GM12878 (cell line): ENCODE data around the gene VPS16. TPM values are rescaled to one million over a fixed set of nuclear protein-coding genes. Genes with fewer than 3 reads are reported as not detected.

Source experiments
- ATAC-seq: fragments of 200-7000 bp; cut with Tn5 transposase; 3 replicates; pipeline ENCODE4 v1.9.1; 2020; ENCODE audit warnings: mild to moderate bottlenecking, moderate library complexity
- BruUV-seq: library from RNA; stranded (reverse); fragments of 400-500 nt; replicated peaks from 2 replicates; lab custom pipeline; 2021; lab: Mats Ljungman, UMichigan
- CTCF ChIA-PET: fragments of 300-600 bp; sonication (Branson Sonifier 250); formaldehyde crosslinking; extraction: SDS; loops from one replicate; lab custom pipeline; 2021; ENCODE audit warnings: inconsistent platforms; lab: Yijun Ruan, JAX
- POLR2A ChIA-PET: fragments of 350-600 bp; formaldehyde crosslinking; extraction: SDS; loops from one replicate; lab custom pipeline; 2021; ENCODE audit warnings: inconsistent platforms; lab: Charles Lee
- RAD21 ChIA-PET: fragments of 300-600 bp; sonication (Branson Sonifier 250); formaldehyde crosslinking; loops from one replicate; lab custom pipeline; 2023; ENCODE audit warnings: antibody characterized with exemption; ENCODE audit not compliant: unreplicated experiment; lab: Charles Lee
- SMC1A ChIA-PET: fragments of 300-600 bp; sonication (Branson Sonifier 250); formaldehyde crosslinking; loops from one replicate; lab custom pipeline; 2023; ENCODE audit not compliant: unreplicated experiment, uncharacterized antibody; lab: Charles Lee
- DNase-seq: peaks from one replicate; pipeline ENCODE4 v3.0.0-alpha.2; 2011; ENCODE audit warnings: low read depth, low spot score
- FAIRE-seq: peaks from 3 replicates; lab custom pipeline; 2011; peaks lifted over from hg19 to GRCh38; lab: Jason Lieb, UNC
- H2AFZ ChIP-seq: 2 replicates; pipeline ENCODE4 v1.6.0; 2011; ENCODE audit warnings: low read depth, low read length, control low read depth; ENCODE audit not compliant: control insufficient read depth
- H3K27ac ChIP-seq: 2 replicates; pipeline ENCODE4 v1.5.1; 2011; ENCODE audit warnings: control low read depth; ENCODE audit not compliant: control insufficient read depth, insufficient read depth
- H3K27me3 ChIP-seq, 2 experiments: replicated peaks in 1 of 2; 2 replicates each; pipeline versions ENCODE4 v1.6.0 to v1.6.1; 2011; ENCODE audit warnings: low read length in 1 of 2; ENCODE audit not compliant: control insufficient read depth in 2 of 2, insufficient read depth in 2 of 2
- H3K36me3 ChIP-seq, 2 experiments: 2 replicates each; pipeline ENCODE4 v1.5.1; 2011; ENCODE audit warnings: low read length in 1 of 2; ENCODE audit not compliant: control insufficient read depth in 2 of 2, insufficient read depth in 2 of 2
- H3K4me1 ChIP-seq: 2 replicates; pipeline ENCODE4 v1.6.1; 2011; ENCODE audit warnings: mild to moderate bottlenecking, low read length, moderate library complexity, mixed read lengths; ENCODE audit not compliant: control insufficient read depth, insufficient read depth
- H3K4me2 ChIP-seq: 2 replicates; pipeline ENCODE4 v1.6.0; 2011; ENCODE audit warnings: control low read depth; ENCODE audit not compliant: control insufficient read depth, insufficient read depth
- H3K4me3 ChIP-seq: fragments of 200-600 bp; sonication (generic); 2 replicates; pipeline ENCODE4 v1.5.1; 2016
- H3K79me2 ChIP-seq: 2 replicates; pipeline ENCODE4 v1.6.0; 2011; ENCODE audit warnings: low read length; ENCODE audit not compliant: control insufficient read depth, insufficient read depth
- H3K9ac ChIP-seq: 2 replicates; pipeline ENCODE4 v1.8.0; 2011; ENCODE audit warnings: low read length, control low read depth, mixed read lengths; ENCODE audit not compliant: control insufficient read depth, insufficient read depth
- H3K9me3 ChIP-seq: replicated peaks from 3 replicates; pipeline ENCODE4 v1.5.1; 2011; ENCODE audit warnings: mild to moderate bottlenecking, low read length; ENCODE audit not compliant: control insufficient read depth, insufficient read depth
- H4K20me1 ChIP-seq: 2 replicates; pipeline ENCODE4 v1.6.0; 2011; ENCODE audit not compliant: control insufficient read depth, insufficient read depth
- DPF2 ChIP-seq: fragments of 450-650 bp; IDR thresholded peaks from 2 replicates; pipeline ENCODE4 v1.6.1; 2017; ENCODE audit warnings: mild to moderate bottlenecking
- IKZF1 ChIP-seq: fragments of 450-650 bp; conservative IDR thresholded peaks from 2 replicates; pipeline ENCODE4 v1.6.1; 2017; ENCODE audit warnings: antibody characterized with exemption, mild to moderate bottlenecking
- NR2F1 ChIP-seq: fragments of 450-650 bp; conservative IDR thresholded peaks from 2 replicates; pipeline ENCODE4 v1.6.1; 2017; ENCODE audit warnings: mild to moderate bottlenecking
- PAX8 ChIP-seq: fragments of 450-650 bp; IDR thresholded peaks from 2 replicates; pipeline ENCODE4 v1.6.1; 2017; ENCODE audit warnings: mild to moderate bottlenecking, moderate library complexity
- PBX3 ChIP-seq: IDR thresholded peaks from 2 replicates; pipeline ENCODE4 v1.6.1; 2011; ENCODE audit warnings: mild to moderate bottlenecking, low read depth, low read length, moderate library complexity; ENCODE audit not compliant: insufficient replicate concordance
- RAD21 ChIP-seq: IDR thresholded peaks from 2 replicates; pipeline ENCODE4 v1.6.1; 2011; ENCODE audit warnings: mild to moderate bottlenecking, low read depth, low read length, moderate library complexity; ENCODE audit not compliant: insufficient read depth
- SMARCA5 ChIP-seq: fragments of 450-650 bp; IDR thresholded peaks from 2 replicates; pipeline ENCODE4 v1.6.1; 2017; ENCODE audit warnings: mild to moderate bottlenecking
- SRF ChIP-seq, 2 experiments: IDR thresholded peaks; 2 replicates each; pipeline ENCODE4 v1.6.1; 2011; ENCODE audit warnings: low read depth in 2 of 2, low read length in 2 of 2, mild to moderate bottlenecking in 1 of 2, moderate library complexity in 1 of 2
- YBX1 ChIP-seq: fragments of 450-650 bp; IDR thresholded peaks from 2 replicates; pipeline ENCODE4 v1.6.1; 2016; ENCODE audit warnings: antibody characterized with exemption
- ZBTB11 ChIP-seq: fragments of 450-650 bp; formaldehyde crosslinking; IDR thresholded peaks from 2 replicates; pipeline ENCODE4 v1.5.0; 2022; ENCODE audit warnings: mild to moderate bottlenecking, missing genetic modification characterization
- ZBTB40 ChIP-seq: fragments of 450-650 bp; IDR thresholded peaks from 2 replicates; pipeline ENCODE4 v1.6.1; 2016; ENCODE audit warnings: mild to moderate bottlenecking, moderate library complexity, borderline replicate concordance
- ZNF217 ChIP-seq: fragments of 450-650 bp; IDR thresholded peaks from 2 replicates; pipeline ENCODE4 v1.6.1; 2017; ENCODE audit warnings: antibody characterized with exemption, mild to moderate bottlenecking
- WGBS: methylation state at CpG from one replicate; pipeline ENCODE4 v1.1.6; 2016; ENCODE audit warnings: low lambda C conversion rate; ENCODE audit not compliant: insufficient replicate concordance, insufficient coverage; ENCODE audit errors: missing lambda C conversion rate; 5-methylcytosine and 5-hydroxymethylcytosine counted together
- in situ Hi-C: fragments of 300-500 bp; cut with MboI; formaldehyde crosslinking; loops from 9 replicates; pipeline ENCODE4 v1.14.3; 2018; ENCODE audit warnings: mixed read lengths
- intact Hi-C: fragments of 100-400 bp; cut with micrococcal nuclease; formaldehyde crosslinking; loops from one replicate; pipeline ENCODE4 v1.14.2; 2022; ENCODE audit not compliant: unreplicated experiment
- polyA plus RNA-seq, 11 experiments: library from polyadenylated mRNA; depleted of rRNA in 4 of 11; unstranded in 6 of 11; stranded (reverse) in 5 of 11; fragments of >200 nt; fragmentation: Nextera tagmentation in 4 of 11; fragmentation: Illumina TruSeq in 1 of 11; extraction: Ambion mirVana in 4 of 11; extraction: Trizol in 1 of 11; gene quantifications; 1 replicate in 1 of 11; 2 replicates in 10 of 11; pipeline versions ENCODE4 v1.2.1 to v1.2.3, GENCODE V29; 2011 to 2016; ENCODE audit warnings: inconsistent platforms in 2 of 11, missing spikeins in 2 of 11, low read depth in 1 of 11
- total RNA-seq, 4 experiments: library from RNA; depleted of rRNA in 3 of 4; stranded (reverse); fragments of >200 nt in 3 of 4; fragmentation: Illumina TruSeq in 1 of 4; extraction: Trizol in 1 of 4; gene quantifications; 2 replicates each; pipeline versions ENCODE4 v1.2.1 to v1.2.3, GENCODE V29; 2013 to 2021

The VPS16 gene
- total and polyA plus RNA-seq, 10 of the 15 experiments (the other 5 are each of a cell fraction or from before 2014, with no cell fraction given): 8.4 to 37.5 (median 26.4) TPM

GRCh38 chr20:2817341-2817726 is 23.2 kb upstream of the VPS16 start (continued):
- TF ChIP-seq ZNF217 (no peak), ZBTB11 (CRISPR knock-in tag) (no peak), IKZF1 (no peak), NR2F1 (no peak)

GRCh38 chr20:2817891-2818595 is 22.5 kb upstream of the VPS16 start:
- WGBS: 38% methylated on average over 7 of the region's 7 CpGs
- Histone ChIP-seq H3K4me1 (no peaks in the 10 kb centered on the region), H3K36me3 (no peaks in the 10 kb centered on the region), H3K27me3 (no peaks in the 10 kb centered on the region; a peak in 1 of 4 replicates), H3K79me2 (no peaks in the 10 kb centered on the region), H3K9ac (no peak overlapping the region), H4K20me1 (no peaks in the 10 kb centered on the region), H3K4me2 (no peak overlapping the region), H3K4me3 (no peak overlapping the region), H3K27ac (no peak overlapping the region), H2AFZ (no peak overlapping the region), H3K9me3 (no peaks in the 10 kb centered on the region)
- intact Hi-C loops: no loop called here
- in situ Hi-C loops: no loop called here
- ATAC-seq (no peak), FAIRE-seq (no peak), DNase-seq (no peak)
- ChIA-PET SMC1A (no interaction called here), CTCF (no interaction called here), RAD21 (no interaction called here), POLR2A (no interaction called here)
- BruUV-seq: no TSS peak
- no peak for TF ChIP-seq PAX8
- no peak for TF ChIP-seq SRF (IDR thresholded peaks at IDR 0.05; ENCODE audit: low read depth in 2 of 2, low read length in 2 of 2)
- no peak for TF ChIP-seq SMARCA5
- no peak for TF ChIP-seq RAD21
- TF ChIP-seq ZBTB40: no peak
- no peak for TF ChIP-seq DPF2
- no peak for TF ChIP-seq YBX1
- TF ChIP-seq ZNF217: no peak
- TF ChIP-seq PBX3: no peak
